Calu3 (cell line): ENCODE measurements around the gene SPATA31D1. TPM values are rescaled to one million over a fixed set of nuclear protein-coding genes. Genes with fewer than 3 reads are reported as not detected.
"Not testable (repeated sequence)": the region's sequence is repeated elsewhere in the genome, so short reads cannot be mapped to it uniquely, and the experiment has no call there.

Experiments used
- Bru-seq: library from RNA; stranded (reverse); fragments of 400-500 nt; gene quantifications from one replicate; lab custom pipeline; 2021; lab: Mats Ljungman, UMichigan
- BruChase-seq, 2 experiments: library from RNA; stranded (reverse); fragments of 400-500 nt; gene quantifications; one replicate each; lab custom pipeline; 2021; lab: Mats Ljungman, UMichigan
- BruUV-seq: library from RNA; stranded (reverse); fragments of 400-500 nt; replicated peaks from 2 replicates; lab custom pipeline; 2021; lab: Mats Ljungman, UMichigan
- CTCF ChIA-PET: fragments of 300-600 bp; sonication (Branson Sonifier 250); formaldehyde crosslinking; loops from one replicate; lab custom pipeline; 2022; ENCODE audit warnings: antibody characterized with exemption; lab: Charles Lee
- DNase-seq: peaks from one replicate; pipeline ENCODE4 v3.0.0; 2022
- H3K27ac Mint-ChIP-seq: one replicate; pipeline ENCODE4 v1.8.0; 2022; ENCODE audit warnings: mixed read lengths; ENCODE audit not compliant: unreplicated experiment
- H3K27me3 Mint-ChIP-seq: one replicate; pipeline ENCODE4 v1.8.0; 2022; ENCODE audit warnings: mixed read lengths; ENCODE audit not compliant: unreplicated experiment
- H3K36me3 Mint-ChIP-seq: one replicate; pipeline ENCODE4 v1.8.0; 2022; ENCODE audit warnings: mild to moderate bottlenecking, moderate library complexity, mixed read lengths; ENCODE audit not compliant: insufficient read depth, unreplicated experiment
- H3K4me1 Mint-ChIP-seq: one replicate; pipeline ENCODE4 v1.8.0; 2022; ENCODE audit warnings: mild to moderate bottlenecking, low read depth, mixed read lengths; ENCODE audit not compliant: unreplicated experiment
- H3K4me3 Mint-ChIP-seq: one replicate; pipeline ENCODE4 v1.8.0; 2022; ENCODE audit warnings: mild to moderate bottlenecking, low read depth, moderate library complexity, mixed read lengths; ENCODE audit not compliant: unreplicated experiment
- H3K9me3 Mint-ChIP-seq: one replicate; pipeline ENCODE4 v1.8.0; 2022; ENCODE audit warnings: low read depth, mixed read lengths; ENCODE audit not compliant: unreplicated experiment
- intact Hi-C: fragments of 100-400 bp; cut with micrococcal nuclease; formaldehyde crosslinking; loops from one replicate; pipeline ENCODE4 v1.10.0; 2022; ENCODE audit not compliant: unreplicated experiment
- long read RNA-seq: library from polyadenylated mRNA; stranded (forward); transcript quantifications from one replicate; pipeline ENCODE4 v2.0.0, GENCODE V29; 2022
- total RNA-seq: library from RNA; stranded (reverse); gene quantifications from 2 replicates; pipeline ENCODE4 v1.2.3, GENCODE V29; 2022
- TF ChIP-seq, protein P1 (sequence below): fragments of 200-600 bp; IDR thresholded peaks from one replicate; pipeline ENCODE4 v1.8.0; 2022; ENCODE audit warnings: antibody characterized with exemption; ENCODE audit not compliant: unreplicated experiment

Gene SPATA31D1
- not detected in 2 replicates for total RNA-seq
- Bru-seq, nascent RNA = not detected
- BruChase-seq, experiment 1, labeled RNA remaining after a 6-hour chase = not detected
- BruChase-seq, experiment 2, labeled RNA remaining after a 2-hour chase = not detected
- long read RNA-seq = 0 reads

- H3K4me1 Mint-ChIP-seq, CTCF ChIA-PET, H3K36me3 Mint-ChIP-seq, H3K27ac Mint-ChIP-seq, intact Hi-C loops, BruUV-seq, H3K9me3 Mint-ChIP-seq, H3K4me3 Mint-ChIP-seq, DNase-seq: not testable (repeated sequence)
- H3K27me3 Mint-ChIP-seq = peaks cover 28% of the 10 kb centered on the region
These were observed at the start of gene SPATA31D1 for GRCh38 chr9:81988472-81988871. TSS of gene SPATA31D1 (plus strand) at chr9:81988772. CDS start at chr9:81988819, 47 bp downstream.

DNA sequence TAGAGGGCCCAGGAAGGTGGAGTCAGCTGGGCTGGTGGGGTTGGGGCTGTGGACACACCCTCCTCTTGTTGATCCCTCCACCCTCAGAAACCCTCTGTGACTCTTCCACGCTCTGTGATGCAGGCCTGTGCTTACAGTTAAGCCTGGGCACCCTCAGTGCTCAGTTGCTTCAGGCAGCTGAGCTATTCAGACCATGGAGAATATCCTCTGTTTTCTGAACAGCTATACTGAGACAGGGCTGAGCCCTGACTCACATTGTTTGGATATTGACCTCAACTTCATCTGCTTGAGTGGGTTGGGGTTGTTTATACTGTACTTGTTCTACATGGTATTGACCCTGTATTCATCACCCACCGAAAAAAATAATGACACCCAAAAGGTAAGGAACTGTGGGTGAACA is 45.2 kb upstream of the SPATA31D1 start, which contains the start of gene SPATA31D3:
Gene SPATA31D3 (plus strand): TSS at position 108 of the 400 bp plus-strand sequence. CDS start 86 bp downstream, at position 194.
- H3K4me1 Mint-ChIP-seq, H3K27ac Mint-ChIP-seq, H3K27me3 Mint-ChIP-seq: not testable (repeated sequence)

GRCh38 chr9:81948650-81949049 is 39.9 kb upstream of the SPATA31D1 start:
- DNase-seq, H3K27ac Mint-ChIP-seq, H3K4me1 Mint-ChIP-seq, H3K36me3 Mint-ChIP-seq, intact Hi-C loops, H3K9me3 Mint-ChIP-seq, CTCF ChIA-PET, H3K4me3 Mint-ChIP-seq, BruUV-seq: not testable (repeated sequence)
- peaks cover 13% of the 10 kb centered on the region for H3K27me3 Mint-ChIP-seq

More for the DNA sequence above, 45.2 kb upstream of the SPATA31D1 start, which contains the start of gene SPATA31D3:
- H3K4me3 Mint-ChIP-seq, DNase-seq, BruUV-seq, intact Hi-C loops, CTCF ChIA-PET, H3K36me3 Mint-ChIP-seq, H3K9me3 Mint-ChIP-seq: not testable (repeated sequence)

- Mint-ChIP-seq H3K27me3 (peaks cover 19% of the 10 kb centered on the region), H3K9me3 (peaks cover 11% of the 10 kb centered on the region), H3K27ac (no peak overlapping the region), H3K4me1 (no peaks in the 10 kb centered on the region), H3K36me3 (no peaks in the 10 kb centered on the region), H3K4me3 (no peak overlapping the region)
- no peak for DNase-seq
- TF ChIP-seq, protein P1, sequence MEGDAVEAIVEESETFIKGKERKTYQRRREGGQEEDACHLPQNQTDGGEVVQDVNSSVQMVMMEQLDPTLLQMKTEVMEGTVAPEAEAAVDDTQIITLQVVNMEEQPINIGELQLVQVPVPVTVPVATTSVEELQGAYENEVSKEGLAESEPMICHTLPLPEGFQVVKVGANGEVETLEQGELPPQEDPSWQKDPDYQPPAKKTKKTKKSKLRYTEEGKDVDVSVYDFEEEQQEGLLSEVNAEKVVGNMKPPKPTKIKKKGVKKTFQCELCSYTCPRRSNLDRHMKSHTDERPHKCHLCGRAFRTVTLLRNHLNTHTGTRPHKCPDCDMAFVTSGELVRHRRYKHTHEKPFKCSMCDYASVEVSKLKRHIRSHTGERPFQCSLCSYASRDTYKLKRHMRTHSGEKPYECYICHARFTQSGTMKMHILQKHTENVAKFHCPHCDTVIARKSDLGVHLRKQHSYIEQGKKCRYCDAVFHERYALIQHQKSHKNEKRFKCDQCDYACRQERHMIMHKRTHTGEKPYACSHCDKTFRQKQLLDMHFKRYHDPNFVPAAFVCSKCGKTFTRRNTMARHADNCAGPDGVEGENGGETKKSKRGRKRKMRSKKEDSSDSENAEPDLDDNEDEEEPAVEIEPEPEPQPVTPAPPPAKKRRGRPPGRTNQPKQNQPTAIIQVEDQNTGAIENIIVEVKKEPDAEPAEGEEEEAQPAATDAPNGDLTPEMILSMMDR = no peak
- intact Hi-C loops = no loop called here
- CTCF ChIA-PET = no interaction called here
- no TSS peak for BruUV-seq
These were observed 35.5 kb upstream of the SPATA31D1 start for GRCh38 chr9:81953096-81953495.

DNA sequence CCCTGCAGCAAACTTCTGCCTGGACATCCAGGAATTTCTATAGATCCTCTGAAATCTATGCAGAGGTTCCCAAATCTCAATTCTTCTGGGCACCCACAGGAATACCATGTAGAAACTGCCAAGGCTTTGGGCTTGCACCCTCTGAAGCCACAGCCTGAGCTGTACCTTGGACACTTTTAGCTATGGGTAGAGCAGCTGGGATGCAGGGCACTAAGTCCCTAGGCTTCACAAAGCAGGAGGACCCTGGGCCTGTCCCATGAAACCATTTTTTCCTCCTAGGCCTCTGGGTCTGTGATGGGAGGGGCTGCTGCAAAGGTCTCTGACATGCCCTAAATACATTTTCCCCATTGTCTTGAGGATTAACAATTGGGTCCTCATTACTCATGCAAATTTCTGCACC is 32.9 kb upstream of the SPATA31D1 start:
- Mint-ChIP-seq H3K27ac (no peak overlapping the region), H3K4me3 (no peak overlapping the region), H3K4me1 (no peaks in the 10 kb centered on the region), H3K36me3 (no peaks in the 10 kb centered on the region), H3K27me3 (peaks cover 12% of the 10 kb centered on the region), H3K9me3 (peaks cover 11% of the 10 kb centered on the region)
- intact Hi-C loops = no loop called here
- no peak for DNase-seq
- BruUV-seq = no TSS peak
- CTCF ChIA-PET = no interaction called here
- TF ChIP-seq, protein P1 = no peak
